ENCODE results near the gene STK24.

The STK24 gene

GRCh38 chr13:98474761-98475160, 102.1 kb downstream of the STK24 start:
- H3K9me3 ChIP-seq (replicated peaks in 1 of 2; ENCODE audit: control insufficient read depth in 2 of 2, insufficient read depth in 1 of 2, low read depth in 1 of 2, low read length in 2 of 2), result no peaks in the 10 kb centered on the region
- no peak overlapping the region for H3K4ac ChIP-seq (ENCODE audit: low read length)
- peak overlapping the region; percentile 25 for H4K8ac ChIP-seq (ENCODE audit: low read depth, low read length)
- peaks cover 27 to 57% of the 10 kb centered on the region in 2 donors for H3K36me3 ChIP-seq (replicated peaks in 1 of 2; ENCODE audit: control insufficient read depth in 2 of 2, insufficient read depth in 2 of 2, low read length in 2 of 2)
- no peak overlapping the region for H2BK12ac ChIP-seq (ENCODE audit: low read length)
- no peak overlapping the region for H3K4me3 ChIP-seq (ENCODE audit: low read length in 2 of 2)
- H3K27me3 ChIP-seq (ENCODE audit: control insufficient read depth in 3 of 3, insufficient read depth in 3 of 3, low read depth in 1 of 3, low read length in 3 of 3), result no peaks in the 10 kb centered on the region
- H2AFZ ChIP-seq (ENCODE audit: low read length), result no peak overlapping the region
- H3K23ac ChIP-seq (ENCODE audit: low read depth, low read length, poor library complexity), result peak overlapping the region; percentile 46
- no peak overlapping the region for H3K9ac ChIP-seq (ENCODE audit: low read depth, low read length, poor library complexity)
- peak overlapping the region; percentile 85 for H3K18ac ChIP-seq (ENCODE audit: low read length)
- H2BK120ac ChIP-seq (ENCODE audit: low read depth, low read length), result no peak overlapping the region
- peak overlapping the region; percentile 57 for H2AK5ac ChIP-seq (ENCODE audit: low read depth, low read length)
- no peak overlapping the region for H3K27ac ChIP-seq (replicated peaks; ENCODE audit: low read length)
- H3K14ac ChIP-seq (ENCODE audit: low read length), result no peak overlapping the region
- H2BK15ac ChIP-seq (ENCODE audit: low read length), result no peak overlapping the region
- peaks cover 26 to 31% of the 10 kb centered on the region in 2 donors for H3K4me1 ChIP-seq (ENCODE audit: control insufficient read depth in 2 of 2, insufficient read depth in 1 of 2, low read depth in 1 of 2, low read length in 2 of 2)
- H2BK5ac ChIP-seq (ENCODE audit: low read length), result no peak overlapping the region
- no peak for DNase-seq (ENCODE audit: low spot score)
- no peak overlapping the region for H3K4me2 ChIP-seq (ENCODE audit: insufficient read depth, low read length, poor library complexity, severe bottlenecking)
- peaks cover 5% of the 10 kb centered on the region for H3K79me1 ChIP-seq (ENCODE audit: low read depth, low read length)
- no peak overlapping the region for H4K91ac ChIP-seq (ENCODE audit: low read depth, low read length, poor library complexity)
- WGBS, 2 donors (ENCODE audit: extremely low coverage in 2 of 2, insufficient read length in 2 of 2, insufficient replicate concordance in 1 of 2), result no CpG with 5 or more reads among the region's 24 CpGs

GRCh38 chr13:98474292-98474691, 102.6 kb downstream of the STK24 start:
- no peak overlapping the region for H3K4me2 ChIP-seq (ENCODE audit: insufficient read depth, low read length, poor library complexity, severe bottlenecking)
- no peak overlapping the region for H3K23ac ChIP-seq (ENCODE audit: low read depth, low read length, poor library complexity)
- H3K27me3 ChIP-seq (ENCODE audit: control insufficient read depth in 3 of 3, insufficient read depth in 3 of 3, low read depth in 1 of 3, low read length in 3 of 3), result no peaks in the 10 kb centered on the region
- H2BK12ac ChIP-seq (ENCODE audit: low read length), result no peak overlapping the region
- H2AFZ ChIP-seq (ENCODE audit: low read length), result no peak overlapping the region
- H3K9me3 ChIP-seq (replicated peaks in 1 of 2; ENCODE audit: control insufficient read depth in 2 of 2, insufficient read depth in 1 of 2, low read depth in 1 of 2, low read length in 2 of 2), result no peaks in the 10 kb centered on the region
- no peak overlapping the region for H4K8ac ChIP-seq (ENCODE audit: low read depth, low read length)
- H3K4me1 ChIP-seq (ENCODE audit: control insufficient read depth in 2 of 2, insufficient read depth in 1 of 2, low read depth in 1 of 2, low read length in 2 of 2), result peaks cover 21 to 26% of the 10 kb centered on the region in 2 donors
- no peak for DNase-seq (ENCODE audit: low spot score)
- no peak overlapping the region for H3K27ac ChIP-seq (replicated peaks; ENCODE audit: low read length)
- no peak overlapping the region for H3K4ac ChIP-seq (ENCODE audit: low read length)
- no peak overlapping the region for H4K91ac ChIP-seq (ENCODE audit: low read depth, low read length, poor library complexity)
- no CpG with 5 or more reads among the region's 10 CpGs for WGBS, 2 donors (ENCODE audit: extremely low coverage in 2 of 2, insufficient read length in 2 of 2, insufficient replicate concordance in 1 of 2)
- H3K14ac ChIP-seq (ENCODE audit: low read length), result no peak overlapping the region
- no peak overlapping the region for H2BK120ac ChIP-seq (ENCODE audit: low read depth, low read length)
- H3K18ac ChIP-seq (ENCODE audit: low read length), result no peak overlapping the region
- no peak overlapping the region for H2BK15ac ChIP-seq (ENCODE audit: low read length)
- H3K9ac ChIP-seq (ENCODE audit: low read depth, low read length, poor library complexity), result no peak overlapping the region
- no peak overlapping the region for H2BK5ac ChIP-seq (ENCODE audit: low read length)
- no peak overlapping the region for H2AK5ac ChIP-seq (ENCODE audit: low read depth, low read length)
- H3K79me1 ChIP-seq (ENCODE audit: low read depth, low read length), result peaks cover 5% of the 10 kb centered on the region
- H3K36me3 ChIP-seq (replicated peaks in 1 of 2; ENCODE audit: control insufficient read depth in 2 of 2, insufficient read depth in 2 of 2, low read length in 2 of 2), result peaks cover 27 to 58% of the 10 kb centered on the region in 2 donors
- peak overlapping the region in 1 of 2 donors; percentile 45 for H3K4me3 ChIP-seq (ENCODE audit: low read length in 2 of 2)

DNA sequence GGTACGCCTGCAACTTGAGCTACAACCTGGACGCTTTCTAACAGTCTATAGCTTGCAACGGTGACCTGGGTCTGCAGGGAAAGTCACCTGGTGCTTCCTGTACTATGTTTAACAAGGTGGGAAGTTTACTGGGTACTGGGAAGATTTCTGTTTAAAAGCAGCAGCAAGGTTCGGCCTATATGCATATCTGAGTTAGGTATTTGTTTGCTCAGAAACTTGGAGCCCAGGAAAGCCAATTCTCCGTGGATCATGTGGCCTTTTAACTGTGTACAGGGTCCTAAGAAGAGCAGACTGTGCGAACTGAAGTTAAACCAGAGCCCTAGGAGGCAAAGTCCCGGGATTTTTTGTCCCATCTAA, 103.1 kb downstream of the STK24 start:
- no peak overlapping the region for H4K8ac ChIP-seq (ENCODE audit: low read depth, low read length)
- H2AFZ ChIP-seq (ENCODE audit: low read length), result no peak overlapping the region
- DNase-seq (ENCODE audit: low spot score), result no peak
- H2BK12ac ChIP-seq (ENCODE audit: low read length), result no peak overlapping the region
- H3K23ac ChIP-seq (ENCODE audit: low read depth, low read length, poor library complexity), result no peak overlapping the region
- no peaks in the 10 kb centered on the region for H3K27me3 ChIP-seq (ENCODE audit: control insufficient read depth in 3 of 3, insufficient read depth in 3 of 3, low read depth in 1 of 3, low read length in 3 of 3)
- no peak overlapping the region for H4K91ac ChIP-seq (ENCODE audit: low read depth, low read length, poor library complexity)
- no peaks in the 10 kb centered on the region for H3K9me3 ChIP-seq (replicated peaks in 1 of 2; ENCODE audit: control insufficient read depth in 2 of 2, insufficient read depth in 1 of 2, low read depth in 1 of 2, low read length in 2 of 2)
- H3K9ac ChIP-seq (ENCODE audit: low read depth, low read length, poor library complexity), result no peak overlapping the region
- no peak overlapping the region for H3K18ac ChIP-seq (ENCODE audit: low read length)
- WGBS, 2 donors (ENCODE audit: extremely low coverage in 2 of 2, insufficient read length in 2 of 2, insufficient replicate concordance in 1 of 2), result no CpG with 5 or more reads among the region's 7 CpGs
- peaks cover 5% of the 10 kb centered on the region for H3K79me1 ChIP-seq (ENCODE audit: low read depth, low read length)
- H3K4me3 ChIP-seq (ENCODE audit: low read length in 2 of 2), result no peak overlapping the region
- no peak overlapping the region for H2BK120ac ChIP-seq (ENCODE audit: low read depth, low read length)
- no peak overlapping the region for H2AK5ac ChIP-seq (ENCODE audit: low read depth, low read length)
- no peak overlapping the region for H2BK5ac ChIP-seq (ENCODE audit: low read length)
- H2BK15ac ChIP-seq (ENCODE audit: low read length), result no peak overlapping the region
- H3K4me1 ChIP-seq (ENCODE audit: control insufficient read depth in 2 of 2, insufficient read depth in 1 of 2, low read depth in 1 of 2, low read length in 2 of 2), result peaks cover 18 to 23% of the 10 kb centered on the region in 2 donors
- H3K4me2 ChIP-seq (ENCODE audit: insufficient read depth, low read length, poor library complexity, severe bottlenecking), result no peak overlapping the region
- H3K14ac ChIP-seq (ENCODE audit: low read length), result no peak overlapping the region
- H3K36me3 ChIP-seq (replicated peaks in 1 of 2; ENCODE audit: control insufficient read depth in 2 of 2, insufficient read depth in 2 of 2, low read length in 2 of 2), result peaks cover 27 to 62% of the 10 kb centered on the region in 2 donors
- H3K4ac ChIP-seq (ENCODE audit: low read length), result no peak overlapping the region
- H3K27ac ChIP-seq (replicated peaks; ENCODE audit: low read length), result no peak overlapping the region

DNA sequence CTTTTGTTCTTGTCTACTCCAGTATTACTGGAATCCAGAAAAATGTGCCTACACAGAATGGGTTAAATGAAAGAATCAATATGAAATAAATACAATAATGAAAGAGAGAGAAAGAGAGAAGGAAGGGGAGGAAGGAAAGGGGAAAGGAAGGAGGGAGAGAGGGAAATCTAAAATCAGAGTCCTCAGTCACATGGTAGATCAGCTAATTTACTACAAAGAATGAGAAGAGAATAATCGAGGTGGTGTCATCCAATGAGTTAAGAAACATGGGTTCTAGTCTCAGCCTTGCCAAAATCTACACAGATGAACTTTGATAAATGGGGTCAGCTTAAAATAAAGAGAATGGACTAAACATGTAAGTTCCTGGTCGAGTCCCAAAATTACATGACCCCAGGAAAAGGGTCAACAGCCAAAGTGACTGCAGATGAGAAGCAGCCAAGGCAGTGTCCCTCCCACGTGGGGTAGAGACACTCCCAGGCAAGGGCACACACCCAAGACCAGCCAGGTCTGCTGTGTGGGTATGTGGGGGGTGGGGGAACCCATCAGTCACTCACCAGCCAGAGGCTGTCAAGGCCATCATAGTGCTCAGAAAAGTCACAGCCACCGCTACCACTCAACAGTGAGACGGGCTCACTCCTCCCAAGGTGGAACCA, 103.6 kb downstream of the STK24 start:
- H3K27ac ChIP-seq (replicated peaks; ENCODE audit: low read length), result no peak overlapping the region
- no peak overlapping the region for H2AFZ ChIP-seq (ENCODE audit: low read length)
- no peak overlapping the region for H3K4me3 ChIP-seq (ENCODE audit: low read length in 2 of 2)
- peaks cover 5% of the 10 kb centered on the region for H3K79me1 ChIP-seq (ENCODE audit: low read depth, low read length)
- no peak overlapping the region for H4K91ac ChIP-seq (ENCODE audit: low read depth, low read length, poor library complexity)
- peaks cover 29 to 68% of the 10 kb centered on the region in 2 donors for H3K36me3 ChIP-seq (replicated peaks in 1 of 2; ENCODE audit: control insufficient read depth in 2 of 2, insufficient read depth in 2 of 2, low read length in 2 of 2)
- no peak overlapping the region for H3K4ac ChIP-seq (ENCODE audit: low read length)
- no peak overlapping the region for H3K14ac ChIP-seq (ENCODE audit: low read length)
- H4K8ac ChIP-seq (ENCODE audit: low read depth, low read length), result no peak overlapping the region
- H3K18ac ChIP-seq (ENCODE audit: low read length), result no peak overlapping the region
- no peak overlapping the region for H2BK120ac ChIP-seq (ENCODE audit: low read depth, low read length)
- no peak overlapping the region for H3K4me2 ChIP-seq (ENCODE audit: insufficient read depth, low read length, poor library complexity, severe bottlenecking)
- no peaks in the 10 kb centered on the region for H3K9me3 ChIP-seq (replicated peaks in 1 of 2; ENCODE audit: control insufficient read depth in 2 of 2, insufficient read depth in 1 of 2, low read depth in 1 of 2, low read length in 2 of 2)
- peaks cover 15 to 20% of the 10 kb centered on the region in 2 donors for H3K4me1 ChIP-seq (ENCODE audit: control insufficient read depth in 2 of 2, insufficient read depth in 1 of 2, low read depth in 1 of 2, low read length in 2 of 2)
- no CpG with 5 or more reads among the region's 5 CpGs for WGBS, 2 donors (ENCODE audit: extremely low coverage in 2 of 2, insufficient read length in 2 of 2, insufficient replicate concordance in 1 of 2)
- DNase-seq (ENCODE audit: low spot score), result no peak
- no peak overlapping the region for H3K9ac ChIP-seq (ENCODE audit: low read depth, low read length, poor library complexity)
- H2BK15ac ChIP-seq (ENCODE audit: low read length), result no peak overlapping the region
- H2BK12ac ChIP-seq (ENCODE audit: low read length), result no peak overlapping the region
- H2BK5ac ChIP-seq (ENCODE audit: low read length), result no peak overlapping the region
- H3K27me3 ChIP-seq (ENCODE audit: control insufficient read depth in 3 of 3, insufficient read depth in 3 of 3, low read depth in 1 of 3, low read length in 3 of 3), result no peaks in the 10 kb centered on the region
- no peak overlapping the region for H3K23ac ChIP-seq (ENCODE audit: low read depth, low read length, poor library complexity)
- no peak overlapping the region for H2AK5ac ChIP-seq (ENCODE audit: low read depth, low read length)

All from neuronal stem cell (in vitro differentiated cells).